Cerebellar cortex (tissue), 1 donor: ENCODE results near the gene PTPRD.

Experiments used
- DNase-seq: peaks from one replicate; pipeline ENCODE4 v3.0.0-alpha.2; 2015; ENCODE audit warnings: low spot score

The PTPRD gene

DNA sequence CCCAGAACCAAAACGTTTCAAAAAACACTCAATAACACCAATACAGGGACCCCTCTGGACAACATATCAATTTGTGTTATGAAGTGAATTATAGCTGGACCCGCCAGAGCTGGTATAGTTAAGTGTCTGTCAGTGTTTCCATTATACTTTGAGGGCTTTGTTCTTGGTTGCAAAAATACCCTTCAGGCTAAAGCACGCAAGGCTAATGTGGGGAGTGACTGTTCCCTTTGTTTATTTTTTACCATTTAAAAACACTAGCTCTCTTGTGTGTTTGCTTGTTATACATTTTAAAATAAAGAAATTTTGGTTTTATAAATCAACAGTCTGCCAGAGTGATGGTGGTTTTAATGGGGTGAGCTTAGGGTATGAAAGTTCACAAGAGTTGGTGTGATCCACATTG lies 859.5 kb downstream of the PTPRD start:
- no peak for DNase-seq

DNA sequence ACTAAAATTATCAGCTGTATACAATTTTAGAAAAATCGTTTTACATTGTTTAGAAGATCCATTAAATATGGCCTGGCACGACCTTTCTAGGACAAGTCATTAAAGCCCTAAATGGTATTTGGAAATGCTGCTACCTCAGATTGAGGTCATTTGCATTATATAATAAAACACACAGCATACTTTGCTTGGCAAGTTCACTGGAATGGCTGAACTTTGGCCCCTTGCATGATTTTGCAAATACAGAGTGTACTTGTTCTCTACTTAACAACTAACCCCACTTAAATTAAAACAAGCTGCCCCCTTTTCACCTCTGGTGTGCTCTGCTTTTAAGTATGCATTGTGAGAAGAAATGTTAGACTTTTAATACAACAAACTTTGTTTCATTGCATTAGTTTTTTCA lies 860.1 kb downstream of the PTPRD start:
- DNase-seq = no peak

DNA sequence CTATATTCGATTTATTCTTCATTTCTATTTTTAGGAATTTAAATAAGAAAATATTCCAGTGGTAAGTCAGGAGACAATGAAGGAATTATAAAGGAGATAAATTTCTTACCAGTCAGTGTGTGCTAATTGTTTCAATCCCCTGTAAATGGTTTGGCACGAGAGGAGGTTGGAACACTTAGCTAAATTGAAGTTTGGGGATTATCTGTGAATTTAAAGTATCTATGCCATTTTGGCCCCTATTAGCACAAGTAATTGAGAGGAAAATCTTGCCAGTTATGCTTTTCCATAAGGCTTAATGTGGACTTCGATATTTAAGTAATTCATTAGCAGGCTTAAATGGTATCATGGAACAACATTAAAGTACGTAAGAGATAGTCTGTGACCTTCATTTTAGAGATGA lies 860.8 kb downstream of the PTPRD start:
- DNase-seq = no peak

- DNase-seq = no peak
These were observed 862.1 kb downstream of the PTPRD start for GRCh38 chr9:9750719-9751118.

DNA sequence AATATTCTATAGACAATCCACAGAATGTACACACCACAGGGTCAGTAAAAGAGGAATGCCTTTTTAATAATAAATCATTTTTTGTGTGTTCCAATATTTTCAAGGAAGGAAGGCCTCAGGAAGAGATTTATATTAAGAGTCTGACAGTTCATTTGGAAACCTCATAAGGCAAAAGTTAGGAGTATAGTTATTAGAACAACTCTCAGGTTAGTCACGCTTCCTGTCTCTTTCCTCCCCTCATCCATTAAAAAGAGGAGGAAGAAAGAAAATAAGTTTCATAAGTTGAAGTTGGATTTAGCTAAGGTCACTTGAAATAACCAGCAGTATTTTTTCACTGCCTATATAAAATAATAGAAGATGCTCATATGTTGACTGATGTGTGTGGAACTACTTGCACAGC lies 863.2 kb downstream of the PTPRD start:
- no peak for DNase-seq

DNA sequence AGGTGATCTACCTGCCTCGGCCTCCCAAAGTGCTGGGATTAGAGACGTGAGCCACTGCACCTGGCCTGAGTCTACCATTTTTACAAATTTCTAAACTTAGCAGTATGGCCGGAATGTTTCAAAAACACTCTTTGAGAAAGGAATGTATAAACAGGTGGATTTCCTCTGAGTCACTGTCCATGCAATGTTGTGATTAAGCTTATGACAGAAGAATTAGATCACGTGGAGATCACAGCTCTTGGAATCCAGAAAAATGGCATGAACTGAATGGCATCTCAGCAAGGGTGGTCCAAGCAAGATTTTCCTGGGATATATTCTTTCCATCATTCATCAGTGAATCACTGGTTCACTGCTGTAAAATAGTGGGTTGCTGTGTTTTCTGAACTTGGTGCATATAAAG lies 865.0 kb downstream of the PTPRD start:
- no peak for DNase-seq

- no peak for DNase-seq
These were observed 866.0 kb downstream of the PTPRD start for GRCh38 chr9:9746826-9747225.

GRCh38 chr9:9743822-9744221 lies 869.0 kb downstream of the PTPRD start:
- DNase-seq = no peak

DNA sequence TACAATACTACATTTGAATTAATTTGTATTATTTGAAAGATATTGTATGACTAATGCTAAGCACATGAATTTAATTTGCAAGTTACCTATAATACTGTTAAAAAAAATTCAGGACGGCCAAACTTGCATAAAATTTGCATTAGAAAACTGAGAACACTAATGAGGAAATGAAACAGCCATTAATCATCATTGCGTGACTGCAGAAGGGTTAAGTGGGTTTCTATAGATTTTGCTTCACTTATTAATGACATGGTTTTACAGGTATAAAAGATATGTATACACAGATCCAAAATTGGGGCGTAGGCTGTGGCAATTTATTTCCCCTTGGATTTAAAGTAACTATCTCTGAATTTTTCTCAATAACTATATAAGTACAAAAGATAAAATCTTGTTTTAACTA lies 882.6 kb downstream of the PTPRD start:
- no peak for DNase-seq

DNA sequence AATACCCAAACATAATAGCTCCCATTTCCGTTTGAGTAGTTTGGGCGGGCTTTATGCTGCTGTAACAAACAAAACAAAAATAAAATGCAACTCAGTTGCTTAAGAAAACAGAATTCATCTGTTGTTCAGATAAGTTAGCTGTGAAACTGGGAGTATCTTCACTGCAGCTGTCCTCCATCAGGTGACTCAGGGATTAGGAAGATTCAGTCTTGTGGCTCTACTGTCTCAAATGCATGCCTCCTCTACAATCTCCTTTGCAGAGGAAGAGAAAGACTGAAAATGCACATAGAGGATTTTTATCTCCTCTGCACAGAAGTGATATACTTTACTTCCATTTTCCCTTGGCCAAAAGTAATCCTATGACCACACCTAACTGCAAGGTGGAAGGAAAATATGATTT lies 883.7 kb downstream of the PTPRD start:
- no peak for DNase-seq

GRCh38 chr9:9719373-9720112 lies 893.3 kb downstream of the PTPRD start:
- DNase-seq = no peak

DNA sequence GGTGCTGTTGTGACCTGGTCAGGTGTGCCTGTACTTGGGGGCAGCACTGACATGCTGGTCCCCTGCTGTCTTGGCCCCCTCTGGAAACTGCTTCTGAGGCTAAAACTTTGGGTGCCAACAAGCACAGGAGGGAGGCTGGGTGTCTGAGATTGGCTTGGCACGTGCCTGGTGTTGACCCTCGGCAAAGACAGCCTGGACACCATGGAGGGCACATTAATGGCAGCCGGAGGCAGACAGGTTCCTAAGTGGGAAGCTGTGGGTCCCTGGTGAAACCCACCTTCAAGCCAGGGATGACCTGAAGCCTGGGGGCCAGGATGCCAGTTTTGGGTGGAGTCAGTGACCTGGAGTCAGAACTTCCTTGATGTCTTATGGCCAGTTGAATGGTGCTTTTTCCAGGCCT lies 894.1 kb downstream of the PTPRD start:
- DNase-seq = no peak

GRCh38 chr9:9679433-9679832 lies 933.4 kb downstream of the PTPRD start:
- no peak for DNase-seq

GRCh38 chr9:9674461-9674860 lies 938.3 kb downstream of the PTPRD start:
- DNase-seq = no peak

DNA sequence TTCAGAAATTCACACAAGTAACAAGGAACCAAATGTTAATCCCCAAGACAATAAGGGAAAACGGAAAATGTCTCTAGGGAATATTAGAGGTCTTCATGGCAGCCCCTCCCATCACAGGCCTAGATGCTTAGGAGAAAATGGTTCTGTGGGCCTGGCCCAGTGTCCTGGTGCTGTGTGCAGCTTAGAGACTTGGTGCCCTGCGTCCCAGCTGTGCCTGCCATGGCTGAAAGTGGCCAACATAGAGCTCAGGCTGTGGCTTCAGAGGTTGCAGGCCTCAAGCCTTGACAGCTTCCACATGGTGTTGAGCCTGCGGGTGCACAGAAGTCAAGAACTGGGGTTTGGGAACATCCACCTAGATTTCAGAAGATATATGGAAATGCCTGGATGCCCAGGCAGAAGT lies 942.3 kb downstream of the PTPRD start:
- no peak for DNase-seq

GRCh38 chr9:9645006-9645405 lies 967.8 kb downstream of the PTPRD start:
- DNase-seq = no peak

DNA sequence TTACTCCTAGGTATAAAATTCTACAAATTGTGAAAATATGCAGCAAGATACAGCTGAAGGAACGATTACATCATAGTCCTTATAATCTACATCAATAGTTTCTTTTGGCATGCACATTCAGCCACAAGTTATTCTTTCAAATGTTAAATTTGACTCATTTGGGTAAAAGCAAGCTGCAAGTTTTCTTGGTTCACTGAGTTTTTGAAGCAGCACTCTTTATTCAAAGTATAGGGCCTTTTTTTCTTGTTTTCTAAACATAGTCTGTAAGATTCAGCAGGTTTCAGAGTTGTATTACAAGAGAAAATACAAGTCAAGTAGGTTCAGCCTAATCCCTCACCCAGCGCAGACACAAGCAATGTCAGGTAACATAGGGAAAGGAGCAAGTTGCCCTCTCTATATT lies 981.5 kb downstream of the PTPRD start:
- DNase-seq = no peak

DNA sequence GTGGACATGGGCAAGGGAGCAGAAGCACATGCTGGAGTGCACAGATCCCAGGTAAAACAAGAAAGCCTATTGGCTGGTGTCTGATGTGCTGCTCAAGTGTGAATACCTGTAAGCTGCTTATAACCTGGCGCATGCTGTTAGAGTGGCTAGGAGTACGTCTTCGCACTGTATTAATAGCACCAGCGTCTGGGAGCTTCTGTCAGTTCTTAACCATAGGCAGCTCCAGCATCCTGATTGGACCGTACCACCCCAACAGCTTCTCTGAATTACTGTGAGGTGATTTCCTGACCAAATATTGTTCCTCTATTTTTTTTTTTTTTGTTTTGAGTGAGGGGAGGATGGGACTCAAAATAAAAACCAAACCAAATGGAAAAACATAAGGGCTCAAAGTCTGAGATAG lies 987.6 kb downstream of the PTPRD start:
- no peak for DNase-seq

DNA sequence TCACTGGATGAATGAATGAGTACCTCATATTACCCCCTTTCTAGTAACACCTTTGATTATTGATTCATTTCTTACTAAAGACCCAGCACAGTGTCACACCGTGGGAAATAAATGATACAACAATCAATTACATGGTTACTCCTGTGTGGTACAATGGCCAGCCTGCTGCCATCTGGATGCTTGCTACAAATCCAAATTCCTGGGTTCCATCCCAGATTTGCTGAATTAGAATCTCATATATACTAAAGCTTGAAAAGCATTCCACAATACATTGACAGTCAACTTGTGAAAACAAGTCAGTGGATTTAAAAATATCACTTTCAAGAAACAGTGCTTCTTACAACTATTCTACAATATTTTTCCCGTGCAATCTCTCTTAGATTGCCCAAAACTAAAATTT lies 989.3 kb downstream of the PTPRD start:
- no peak for DNase-seq

DNA sequence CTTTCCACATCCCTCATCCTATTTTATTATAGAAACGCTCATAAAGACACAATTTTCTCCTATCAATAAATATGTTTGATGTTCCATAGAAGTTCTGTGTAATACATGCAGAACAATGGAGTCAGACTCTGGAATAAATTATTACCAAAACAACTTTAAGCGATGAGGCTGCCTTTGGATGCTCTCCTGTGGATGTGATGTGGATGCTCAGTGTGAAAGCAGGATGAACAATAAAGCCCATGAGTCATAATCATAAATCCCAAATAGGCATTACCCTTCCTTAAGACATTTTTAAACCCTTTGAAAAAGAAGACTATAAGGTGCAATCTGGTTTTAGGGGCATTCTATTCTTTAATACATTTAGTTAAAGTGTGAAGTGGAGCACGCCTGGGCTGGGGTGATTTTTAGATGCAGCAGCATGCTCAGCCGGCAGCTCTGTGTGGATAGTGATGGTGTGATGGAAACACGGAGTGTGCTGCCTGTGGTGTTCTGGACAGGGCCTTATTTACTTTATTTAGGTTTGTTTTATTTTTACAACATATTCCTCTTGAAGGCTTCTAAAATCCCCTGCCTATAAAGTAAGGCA lies 991.4 kb downstream of the PTPRD start:
- DNase-seq = no peak

DNA sequence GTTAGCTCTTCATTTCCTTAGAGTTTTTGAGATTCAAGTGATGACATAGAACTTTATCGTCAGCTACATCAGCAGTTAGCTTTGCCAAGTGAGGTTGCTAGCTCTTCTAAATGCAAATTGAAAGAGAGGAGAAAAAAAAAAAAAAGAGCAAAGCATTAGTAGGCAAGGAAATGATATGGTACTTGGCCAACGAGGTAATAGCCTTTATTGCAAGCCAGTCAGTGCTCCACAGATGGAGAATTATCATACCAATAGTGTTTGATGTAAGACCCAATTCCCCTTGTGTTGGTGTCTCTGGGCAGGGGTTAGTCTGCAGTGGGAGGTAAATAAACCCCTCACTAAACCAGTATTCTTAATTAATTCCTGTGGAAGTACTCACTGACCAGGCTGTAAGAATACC lies 992.1 kb downstream of the PTPRD start:
- DNase-seq = no peak

DNA sequence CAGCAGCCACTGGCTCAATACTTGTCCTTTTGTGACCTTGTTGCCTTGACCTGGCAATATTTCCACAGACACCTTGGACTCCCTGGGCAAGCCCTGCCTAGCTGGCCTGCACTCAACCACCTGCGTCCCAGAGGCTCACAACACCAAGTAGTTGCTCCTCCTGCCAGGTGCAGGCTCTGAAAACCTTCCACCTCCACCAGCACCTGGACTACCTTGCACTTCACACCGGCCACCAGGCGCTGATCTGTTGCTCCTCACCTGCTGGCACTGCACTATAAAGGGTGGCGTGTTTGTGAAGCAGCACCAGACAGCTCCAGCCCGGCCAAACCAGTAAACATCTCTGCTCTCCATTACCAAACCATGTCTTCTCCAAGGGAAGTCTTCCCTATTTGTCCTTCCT lies 997.7 kb downstream of the PTPRD start:
- DNase-seq = no peak

DNA sequence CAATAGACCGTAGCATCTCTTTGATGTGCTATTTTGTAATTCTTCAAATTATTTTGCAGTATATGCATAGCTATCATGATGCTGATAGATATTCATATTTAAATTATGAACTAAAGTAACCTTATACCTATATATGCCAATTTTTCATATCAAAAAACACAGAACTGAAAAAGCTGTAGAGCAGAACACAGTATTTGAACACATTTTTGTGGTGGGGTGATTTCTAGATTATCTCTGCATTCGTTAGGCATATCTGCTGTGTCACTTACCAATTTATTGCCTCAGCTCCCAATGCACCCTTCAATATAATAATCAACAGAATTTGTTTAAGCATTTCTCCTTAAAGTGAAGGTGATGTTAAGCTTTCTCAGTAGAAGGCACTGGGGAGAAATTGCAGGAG lies 998.2 kb downstream of the PTPRD start:
- no peak for DNase-seq

DNA sequence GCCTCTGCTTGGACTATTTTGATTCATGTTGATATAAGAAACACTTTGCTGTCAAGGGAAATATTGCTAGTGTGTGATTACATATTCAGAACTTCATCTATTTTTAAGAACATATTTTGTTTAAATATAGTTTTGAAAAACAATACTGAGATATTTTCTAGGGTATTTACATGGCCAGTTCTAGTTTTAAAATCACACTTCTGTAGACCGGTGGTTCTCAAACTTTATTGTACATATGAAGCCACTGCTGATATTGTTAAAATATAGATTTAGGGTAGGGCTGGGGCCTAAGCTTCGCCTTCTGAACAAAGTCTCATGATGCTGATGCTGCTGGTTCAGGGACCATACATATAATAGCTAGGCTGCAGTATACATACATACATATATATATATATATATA lies 1000.0 kb downstream of the PTPRD start:
- DNase-seq = no peak
